Measurements from ENCODE around the gene HAPLN2. TPM values are rescaled to one million over a fixed set of nuclear protein-coding genes. Genes with fewer than 3 reads are reported as not detected.

Gene HAPLN2
- total RNA-seq, 1 donor from 2014 or later, result 1.4 TPM

DNA sequence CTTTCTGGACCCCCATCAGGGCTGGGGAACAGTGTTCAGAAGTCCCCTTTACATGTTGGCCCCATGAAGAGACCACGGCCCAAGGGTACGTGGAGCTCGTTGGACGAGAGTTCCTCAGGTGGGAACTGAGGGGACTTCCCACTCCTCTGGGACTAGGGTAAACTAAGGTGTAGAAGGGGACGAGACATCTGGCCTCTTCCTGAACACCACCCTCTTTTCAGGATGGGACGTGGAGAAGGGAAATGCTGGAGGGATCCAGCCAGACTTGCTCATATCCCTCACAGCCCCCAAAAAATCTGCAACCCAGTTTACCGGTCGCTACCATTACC lies 25.6 kb upstream of the HAPLN2 start:
- H3K4me1 ChIP-seq, result peaks cover 4 to 10% of the 10 kb centered on the region in 2 donors
- H3K9me3 ChIP-seq, result no peaks in the 10 kb centered on the region
- intact Hi-C loops (cut with DNase I), result no loop called here
- no peak overlapping the region for H3K27ac ChIP-seq
- no peak overlapping the region for H3K4me3 ChIP-seq
- no peak for TF ChIP-seq CTCF (IDR thresholded peaks at IDR 0.05)
- no peaks in the 10 kb centered on the region for H3K27me3 ChIP-seq
- peaks cover 3 to 40% of the 10 kb centered on the region in 2 donors for H3K36me3 ChIP-seq
- peak in 1 of 2 donors; percentile 40 for DNase-seq (ENCODE audit: low spot score in 2 of 2)

DNA sequence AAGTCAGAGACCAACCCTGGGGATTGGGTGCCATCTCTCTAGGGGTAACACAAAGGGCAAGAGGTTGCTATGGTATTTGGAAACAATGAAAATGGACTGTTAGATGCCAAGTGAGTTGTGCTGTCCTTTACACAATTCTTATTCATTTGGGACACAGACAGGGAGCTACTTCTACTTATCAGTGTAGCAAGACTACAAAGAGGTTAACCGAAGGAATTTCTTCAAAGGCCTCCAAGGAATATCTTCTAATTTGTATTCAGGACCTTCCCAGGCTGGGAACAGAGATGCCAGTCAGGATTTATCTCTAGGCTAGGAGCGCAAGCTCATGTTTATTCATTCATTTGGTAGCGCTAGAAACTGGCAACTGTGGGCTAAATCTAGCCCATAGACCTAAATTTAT lies 25.0 kb upstream of the HAPLN2 start:
- Histone ChIP-seq H3K27me3 (no peaks in the 10 kb centered on the region), H3K4me3 (no peak overlapping the region), H3K36me3 (peaks cover 3 to 40% of the 10 kb centered on the region in 2 donors), H3K4me1 (peaks cover 4 to 10% of the 10 kb centered on the region in 2 donors), H3K27ac (no peak overlapping the region), H3K9me3 (no peaks in the 10 kb centered on the region)
- no peak for DNase-seq (ENCODE audit: low spot score in 2 of 2)
- intact Hi-C loops (cut with DNase I), result no loop called here
- TF ChIP-seq CTCF (IDR thresholded peaks at IDR 0.05), result no peak

GRCh38 chr1:156595016-156595415 lies 24.2 kb upstream of the HAPLN2 start:
- H3K4me1 ChIP-seq, result peaks cover 4 to 10% of the 10 kb centered on the region in 2 donors
- no peak overlapping the region for H3K27ac ChIP-seq
- no peak for DNase-seq (ENCODE audit: low spot score in 2 of 2)
- TF ChIP-seq CTCF (IDR thresholded peaks at IDR 0.05), result no peak
- intact Hi-C loops (cut with DNase I), result no loop called here
- H3K9me3 ChIP-seq, result no peaks in the 10 kb centered on the region
- H3K27me3 ChIP-seq, result no peaks in the 10 kb centered on the region
- peaks cover 3 to 40% of the 10 kb centered on the region in 2 donors for H3K36me3 ChIP-seq
- no peak overlapping the region for H3K4me3 ChIP-seq

DNA sequence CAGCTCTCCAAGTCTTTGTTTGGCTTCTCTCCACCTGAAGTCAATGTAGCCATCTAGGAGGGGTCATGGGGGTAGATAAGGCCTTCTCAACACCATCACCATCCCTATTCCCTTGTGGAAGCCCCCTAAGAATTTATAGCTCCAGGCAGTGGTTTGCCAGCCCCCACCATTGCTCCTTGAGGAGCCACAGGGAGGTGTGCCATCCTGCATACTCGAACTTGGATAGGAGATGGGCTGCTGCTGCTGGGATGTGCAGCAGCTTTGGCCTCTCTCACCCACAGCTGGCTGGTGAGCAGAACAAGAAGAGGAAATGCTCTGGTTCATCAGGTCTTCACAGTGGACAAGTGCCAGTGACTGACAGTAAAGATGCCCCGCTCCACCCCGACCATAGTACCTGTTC lies 22.8 kb upstream of the HAPLN2 start:
- peaks cover 7 to 16% of the 10 kb centered on the region in 2 donors for H3K4me1 ChIP-seq
- no peaks in the 10 kb centered on the region for H3K9me3 ChIP-seq
- H3K27ac ChIP-seq, result no peak overlapping the region
- no peaks in the 10 kb centered on the region for H3K27me3 ChIP-seq
- TF ChIP-seq CTCF (IDR thresholded peaks at IDR 0.05), result no peak
- intact Hi-C loops (cut with DNase I), result no loop called here
- DNase-seq (ENCODE audit: low spot score in 2 of 2), result no peak
- no peak overlapping the region for H3K4me3 ChIP-seq
- H3K36me3 ChIP-seq, result peaks cover 3 to 40% of the 10 kb centered on the region in 2 donors

DNA sequence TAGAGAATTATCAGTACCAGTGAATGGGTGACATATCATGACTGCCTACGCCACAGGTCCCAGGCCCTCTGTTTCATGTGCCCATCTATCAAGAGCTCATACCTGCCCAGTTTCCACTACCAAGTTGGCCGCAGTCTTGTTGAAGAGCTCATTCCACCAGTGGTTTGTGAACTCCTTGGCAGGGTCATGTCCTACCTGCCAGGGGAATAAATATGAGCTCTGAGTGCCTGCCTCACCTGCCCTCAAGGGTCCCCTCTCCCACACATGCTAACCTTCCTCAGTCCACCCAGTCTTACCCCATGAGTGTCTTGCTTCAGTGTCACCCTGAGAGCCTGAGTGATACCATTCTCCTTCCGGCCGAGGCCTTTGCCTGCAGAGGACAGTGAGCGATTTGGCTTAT lies 21.1 kb upstream of the HAPLN2 start:
- Histone ChIP-seq H3K9me3 (no peaks in the 10 kb centered on the region), H3K27ac (no peak overlapping the region), H3K4me1 (peaks cover 6 to 13% of the 10 kb centered on the region in 2 donors), H3K27me3 (no peaks in the 10 kb centered on the region), H3K36me3 (peaks cover 3 to 40% of the 10 kb centered on the region in 2 donors), H3K4me3 (no peak overlapping the region)
- intact Hi-C loops (cut with DNase I), result no loop called here
- no peak for DNase-seq (ENCODE audit: low spot score in 2 of 2)
- no peak for TF ChIP-seq CTCF (IDR thresholded peaks at IDR 0.05)

Measured in ascending aorta (tissue), 2 donors.